NCI-H2029 treated with DMSO at 0.1 percent for 48 hours (cell line): ENCODE results near the gene HCFC1.

ENCODE experiments used
- DNase-seq: peaks from one replicate; lab custom pipeline; 2025; lab: John Stamatoyannopoulos, UW

The HCFC1 gene

GRCh38 chrX:153939573-153939972 lies 32.0 kb downstream of the HCFC1 start:
- no peak for DNase-seq

DNA sequence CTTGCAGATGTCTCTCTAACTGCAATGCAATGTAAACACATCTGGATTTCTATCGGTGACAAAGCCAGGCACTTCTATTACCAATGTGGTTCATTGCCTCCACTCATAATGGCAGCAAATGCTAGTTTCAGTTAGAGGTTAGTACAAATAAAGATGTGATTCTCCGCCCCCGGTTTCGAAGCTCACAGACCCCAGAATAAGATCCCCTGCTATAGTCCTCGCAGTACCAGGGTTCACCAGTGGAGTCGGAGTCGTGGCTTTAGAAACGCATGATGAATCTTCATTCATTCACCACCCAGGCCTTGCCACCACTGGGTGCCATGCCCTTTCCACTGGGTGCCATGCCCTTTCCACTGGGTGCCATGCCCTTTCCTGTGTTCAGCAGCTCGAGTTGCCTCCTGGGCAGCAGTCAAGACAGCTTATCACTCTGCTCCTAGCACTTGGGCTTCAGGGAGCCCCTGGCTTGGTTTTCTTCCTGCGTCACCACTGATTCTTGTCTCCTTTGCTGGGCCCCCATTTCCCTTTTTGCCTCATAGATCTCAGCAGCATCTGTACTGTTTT lies 33.3 kb downstream of the HCFC1 start:
- no peak for DNase-seq

DNA sequence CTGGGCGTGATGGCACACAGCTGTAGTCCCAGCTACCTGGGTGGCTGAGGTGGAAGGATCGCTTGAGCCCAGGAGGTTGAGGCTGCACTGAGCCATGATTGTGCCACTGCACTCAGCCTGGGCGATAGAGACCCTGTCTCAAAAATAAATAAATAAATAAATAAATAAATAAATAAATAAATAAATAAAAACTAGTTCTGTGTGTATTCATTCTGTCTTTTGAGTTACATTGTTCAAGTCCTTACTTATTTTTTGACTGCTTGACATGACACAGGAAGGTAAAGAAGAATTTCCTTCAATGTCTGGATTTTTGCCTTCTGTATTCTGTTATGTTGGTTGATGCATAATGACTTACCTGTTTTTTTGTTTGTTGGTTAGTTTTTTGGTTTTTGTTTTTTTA lies 34.6 kb downstream of the HCFC1 start:
- DNase-seq, result no peak

GRCh38 chrX:153935326-153935851 lies 36.2 kb downstream of the HCFC1 start:
- no peak for DNase-seq

DNA sequence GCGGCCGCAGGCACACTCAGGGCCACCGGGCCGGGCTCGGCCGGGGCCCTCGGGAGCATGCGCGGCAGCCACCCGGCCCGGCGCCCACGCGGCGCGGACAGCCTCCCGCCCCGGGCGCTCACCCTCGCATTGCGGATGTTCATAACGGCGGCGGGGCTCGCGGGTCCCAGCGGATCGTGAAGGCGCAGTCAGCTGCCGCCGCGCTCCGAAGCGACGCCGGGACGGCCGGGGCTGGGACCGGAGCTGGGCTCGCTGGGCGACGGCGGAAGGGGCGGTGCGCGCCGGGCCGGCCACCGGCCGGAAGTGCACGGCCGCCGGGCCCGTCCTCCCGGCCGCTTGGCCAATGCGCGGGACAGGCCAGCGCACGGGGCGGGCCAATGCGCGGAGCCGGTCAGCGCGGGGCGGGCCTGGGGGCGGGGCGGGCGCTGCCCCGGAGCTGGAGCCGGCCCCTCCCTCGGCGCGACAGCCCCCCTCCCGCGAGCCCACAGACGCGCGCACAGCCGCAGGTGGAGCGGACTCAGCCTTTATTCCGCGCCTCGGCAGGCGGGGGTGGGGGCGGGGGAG lies 36.8 kb downstream of the HCFC1 start, which contains the start of gene NAA10:
NAA10 (minus strand) TSS at position 276 of the 564 bp plus-strand sequence; CDS start at position 143, 133 bp downstream.
- peak; percentile 7 for DNase-seq

- DNase-seq, result no peak
Observed at GRCh38 chrX:153934148-153934761, 37.4 kb downstream of the HCFC1 start.

DNA sequence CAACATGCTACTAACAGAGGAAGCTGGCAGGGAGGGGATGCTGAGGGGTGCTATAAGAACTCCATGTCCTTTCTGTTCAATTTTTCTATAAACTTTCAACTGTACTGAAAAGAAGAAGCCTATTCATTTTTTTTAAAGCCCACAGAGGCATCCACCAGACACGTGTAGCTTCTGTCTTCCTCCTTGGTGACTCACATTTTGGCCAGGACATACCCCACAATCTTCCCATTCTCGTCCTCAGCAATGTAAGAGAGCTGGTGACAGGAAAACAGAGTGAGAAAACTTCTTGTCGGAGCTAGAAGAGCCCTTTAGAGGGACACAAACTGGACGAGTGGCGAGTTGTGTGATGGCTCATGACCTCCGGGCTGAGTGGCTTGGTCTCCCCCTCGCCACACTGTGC lies 37.9 kb downstream of the HCFC1 start:
- no peak for DNase-seq

GRCh38 chrX:153932220-153932915 lies 39.2 kb downstream of the HCFC1 start:
- no peak for DNase-seq

DNA sequence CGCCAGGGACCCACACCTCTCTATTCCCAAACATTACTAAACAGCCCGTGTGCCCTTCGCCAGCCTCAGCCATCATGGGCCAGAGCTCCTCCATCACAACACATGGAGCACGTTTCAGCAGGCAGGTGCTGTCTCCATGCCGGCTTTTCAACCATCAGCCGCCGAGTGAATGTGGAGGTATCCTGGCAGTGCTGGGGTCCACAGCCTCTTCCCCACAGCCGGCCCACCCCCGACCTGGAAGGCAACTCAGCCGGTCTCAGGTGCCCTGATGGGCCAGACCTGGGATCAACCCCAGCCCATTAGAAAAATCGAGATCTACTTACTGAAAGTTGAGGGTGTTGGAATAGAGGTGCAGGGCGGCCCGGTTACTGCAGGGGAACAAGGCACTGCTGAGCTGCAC lies 39.9 kb downstream of the HCFC1 start:
- no peak for DNase-seq

GRCh38 chrX:153931151-153931550 lies 40.5 kb downstream of the HCFC1 start:
- DNase-seq, result no peak

DNA sequence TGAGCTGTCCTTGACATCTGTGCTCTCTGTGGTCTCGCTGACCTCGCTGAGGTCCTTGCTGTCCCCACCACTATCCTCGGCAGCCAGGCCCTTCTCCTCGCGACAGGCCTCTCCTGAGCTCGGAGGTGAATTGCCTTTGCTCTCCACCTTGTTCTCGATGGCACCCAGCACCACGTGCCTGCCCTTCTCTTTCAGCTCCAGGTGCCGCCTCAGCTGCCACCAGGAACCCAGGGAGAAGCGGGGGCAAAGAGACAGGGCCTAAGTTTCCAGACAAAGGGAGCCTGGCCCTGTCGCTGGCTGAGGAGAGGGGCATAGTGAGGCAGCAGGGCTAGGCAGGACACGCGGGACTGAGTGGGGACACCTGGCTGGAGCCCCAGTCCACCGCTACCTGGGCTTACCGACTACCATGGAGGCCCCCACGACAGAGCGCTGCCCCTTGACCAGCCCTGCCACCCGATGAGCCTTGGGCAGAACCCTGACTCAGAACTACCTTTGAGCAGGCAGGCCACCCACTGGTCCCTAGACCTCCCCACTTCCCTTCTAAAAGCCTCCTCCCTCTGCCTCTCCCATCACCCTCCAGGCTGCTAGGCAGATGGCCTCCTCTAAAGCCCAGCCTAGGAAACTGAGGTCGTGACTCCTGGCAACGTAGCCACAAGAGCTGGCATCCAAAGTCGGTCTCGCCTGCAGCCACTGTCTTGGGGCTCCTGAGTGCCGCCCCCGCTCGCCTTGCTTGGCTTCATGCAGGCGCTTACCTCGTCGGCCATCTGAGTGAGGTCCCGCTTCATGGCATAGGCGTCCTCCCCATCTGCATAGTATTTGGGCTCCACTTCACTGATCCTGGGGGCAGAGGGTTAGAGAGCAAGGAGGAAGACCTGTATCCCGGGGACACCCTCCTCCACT lies 41.4 kb downstream of the HCFC1 start:
- no peak for DNase-seq

DNA sequence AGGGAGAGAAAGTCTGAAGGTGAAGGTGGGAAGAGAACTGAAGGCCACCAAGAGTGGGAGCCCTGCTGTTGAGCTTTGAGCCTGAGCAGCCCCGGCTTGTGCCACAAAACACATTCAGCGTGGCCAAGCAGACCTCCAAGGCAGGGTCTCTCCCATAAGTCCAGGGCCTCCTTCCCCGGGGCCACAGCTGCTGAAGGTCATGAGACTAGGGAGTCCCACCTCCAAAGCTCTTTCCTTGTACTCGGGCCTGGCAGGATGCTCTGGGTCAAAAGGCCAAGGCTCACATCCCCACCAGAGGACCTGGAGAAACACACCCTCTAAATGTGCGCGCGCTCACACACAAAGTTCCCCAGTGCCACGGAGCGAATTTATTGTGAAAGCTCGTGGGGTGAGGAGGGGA lies 42.0 kb downstream of the HCFC1 start:
- no peak for DNase-seq

DNA sequence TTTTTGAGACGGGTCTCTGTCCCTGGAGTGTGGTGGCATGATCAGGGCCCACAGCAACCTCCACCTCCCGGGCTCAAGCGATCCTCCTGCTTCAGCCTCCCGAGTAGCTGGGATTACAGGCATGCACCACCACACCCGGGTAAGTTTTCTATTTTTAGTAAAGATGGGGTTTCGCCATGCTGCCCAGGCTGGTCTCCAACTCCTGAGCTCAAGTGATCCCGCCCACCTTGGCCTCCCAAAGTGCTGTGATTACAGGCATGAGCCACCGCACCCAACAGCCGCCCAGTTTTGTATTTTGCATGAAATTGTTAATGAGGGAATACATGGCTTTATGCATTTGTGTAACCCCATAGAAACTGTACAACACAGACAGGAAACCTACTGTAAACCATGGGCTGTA lies 42.8 kb downstream of the HCFC1 start:
- no peak for DNase-seq

- peak; percentile 78 for DNase-seq
Observed at GRCh38 chrX:153927922-153928760, 43.5 kb downstream of the HCFC1 start.

- no peak for DNase-seq
Observed at GRCh38 chrX:153927672-153927921, 44.0 kb downstream of the HCFC1 start.

DNA sequence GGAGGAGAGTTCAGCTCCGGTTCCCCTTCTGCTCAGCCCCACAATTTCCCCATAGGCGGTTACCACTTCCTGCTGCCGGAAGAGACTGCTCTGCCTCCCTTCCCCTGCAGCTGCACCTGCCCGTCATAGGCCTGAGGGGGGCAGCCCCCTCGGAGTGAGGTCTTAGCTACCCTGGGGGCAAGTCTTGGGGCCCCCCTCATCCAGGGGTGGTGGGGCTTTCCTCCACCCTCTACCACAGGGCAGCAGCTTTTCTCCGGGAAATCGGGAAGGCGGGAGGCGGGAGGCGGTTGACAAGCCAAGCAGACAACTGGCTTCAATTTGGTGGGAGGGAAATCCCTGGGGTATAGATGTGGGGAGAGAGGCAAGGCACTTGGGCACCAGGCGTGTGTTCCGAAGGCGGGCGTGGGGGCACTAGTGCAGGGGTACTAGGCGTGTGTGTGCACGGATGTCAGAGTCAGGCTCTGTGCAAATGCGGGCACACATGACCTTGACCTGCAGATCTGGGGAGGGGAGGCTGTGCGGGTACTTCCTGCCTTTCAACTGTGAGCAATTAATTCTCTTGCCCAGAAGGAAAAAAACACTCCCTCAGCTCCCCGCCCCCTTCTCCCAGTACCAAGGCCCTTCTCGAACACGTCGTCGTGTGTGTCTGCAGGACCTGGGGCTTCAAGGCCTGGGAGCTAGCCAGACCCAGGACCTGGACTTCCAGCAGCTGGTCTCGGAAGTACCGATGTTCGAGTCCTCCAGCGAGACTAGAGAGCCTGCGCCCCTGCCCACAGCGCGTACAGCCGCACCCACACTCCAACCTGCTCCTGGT lies 44.6 kb downstream of the HCFC1 start:
- peak; percentile 13 for DNase-seq

DNA sequence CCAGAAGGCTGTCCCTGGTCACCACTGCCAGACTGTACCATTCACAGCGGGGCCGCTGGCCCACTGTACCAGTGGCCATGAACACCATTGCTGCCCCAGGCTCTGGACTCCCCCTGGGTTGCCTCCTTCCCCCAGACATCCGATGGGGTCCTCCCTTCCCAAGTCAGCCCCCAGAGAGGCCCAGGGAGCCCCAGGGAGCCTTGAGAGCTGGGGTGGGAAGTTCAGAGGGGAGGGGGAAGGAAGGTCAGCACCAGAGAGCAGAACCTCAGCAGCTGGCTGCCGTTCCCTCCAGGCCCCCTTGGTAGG lies 45.1 kb downstream of the HCFC1 start:
- DNase-seq, result no peak

- DNase-seq, result no peak
Observed at GRCh38 chrX:153925739-153926551, 45.7 kb downstream of the HCFC1 start, which contains the start of gene ARHGAP4. ARHGAP4 (minus strand) TSS chrX:153926264; CDS start chrX:153926202, 62 bp downstream.

DNA sequence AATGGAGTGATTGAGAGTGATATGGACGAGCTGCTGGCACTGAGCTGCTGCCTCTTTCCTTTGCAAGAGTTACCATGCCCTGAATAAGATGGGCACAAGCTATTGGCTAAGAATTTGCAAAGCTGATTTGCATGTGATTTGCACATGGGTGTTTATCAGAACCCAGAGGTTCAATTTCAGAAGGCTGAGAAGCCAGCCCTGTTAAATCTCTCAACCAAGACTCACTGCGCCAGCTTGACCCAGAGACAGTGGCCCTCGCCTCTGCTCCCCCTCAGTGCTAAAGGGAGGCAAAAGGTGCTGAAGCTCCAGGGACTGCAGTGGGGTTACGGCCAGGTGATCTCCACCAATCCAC lies 46.3 kb downstream of the HCFC1 start:
- DNase-seq, result no peak
